DND-41 (cell line): ENCODE measurements around the gene CLIC5.

Experiments used
- ATAC-seq: fragments of 200-7000 bp; cut with Tn5 transposase; 3 replicates; pipeline ENCODE4 v1.9.1; 2021; ENCODE audit warnings: low read depth; ENCODE audit not compliant: insufficient read depth
- DNase-seq: peaks from one replicate; pipeline ENCODE4 v3.0.0-alpha.2; 2020
- H2AFZ ChIP-seq: 2 replicates; pipeline ENCODE4 v1.6.0; 2012; ENCODE audit warnings: low read depth, low read length
- H3K27ac ChIP-seq: 2 replicates; pipeline ENCODE4 v1.5.1; 2012; ENCODE audit warnings: low read length, inconsistent platforms
- H3K27me3 ChIP-seq: fragments of 200-600 bp; sonication (generic); 2 replicates; pipeline ENCODE4 v1.6.0; 2012; ENCODE audit warnings: low read length, mild to moderate bottlenecking, inconsistent platforms; ENCODE audit not compliant: insufficient read depth, poor library complexity
- H3K36me3 ChIP-seq: 2 replicates; pipeline ENCODE4 v1.5.1; 2012; ENCODE audit warnings: low read length, inconsistent platforms; ENCODE audit not compliant: insufficient read depth
- H3K4me1 ChIP-seq: 2 replicates; pipeline ENCODE4 v1.5.1; 2012; ENCODE audit warnings: mild to moderate bottlenecking, low read length; ENCODE audit not compliant: insufficient read depth
- H3K4me2 ChIP-seq: 2 replicates; pipeline ENCODE4 v1.6.0; 2012; ENCODE audit warnings: mild to moderate bottlenecking, moderate library complexity, low read length, inconsistent platforms; ENCODE audit not compliant: insufficient read depth
- H3K4me3 ChIP-seq, 2 experiments: fragments of 200-600 bp in 1 of 2; shearing (Covaris generic) in 1 of 2; 2 replicates each; pipeline ENCODE4 v1.5.1; 2012 to 2016; ENCODE audit warnings: inconsistent platforms in 2 of 2, low read length in 2 of 2, mild to moderate bottlenecking in 2 of 2, low read depth in 1 of 2, moderate library complexity in 1 of 2
- H3K79me2 ChIP-seq: 2 replicates; pipeline ENCODE4 v1.6.0; 2012; ENCODE audit warnings: low read length, inconsistent platforms; ENCODE audit not compliant: insufficient read depth
- H3K9ac ChIP-seq: 2 replicates; pipeline ENCODE4 v1.6.0; 2012; ENCODE audit warnings: low read depth, mild to moderate bottlenecking, inconsistent platforms, low read length, moderate library complexity
- H3K9me3 ChIP-seq: 2 replicates; pipeline ENCODE4 v1.5.1; 2012; ENCODE audit warnings: low read length, moderate library complexity, mild to moderate bottlenecking, inconsistent platforms; ENCODE audit not compliant: insufficient read depth, severe bottlenecking
- H4K20me1 ChIP-seq: 2 replicates; pipeline ENCODE4 v1.6.0; 2012; ENCODE audit warnings: low read length; ENCODE audit not compliant: insufficient read depth
- CTCF ChIP-seq: IDR thresholded peaks from 2 replicates; pipeline ENCODE4 v1.5.1; 2012; ENCODE audit warnings: borderline replicate concordance, low read length, moderate library complexity, mild to moderate bottlenecking; ENCODE audit not compliant: poor library complexity, severe bottlenecking; ENCODE audit errors: extremely low read depth
- EZH2 ChIP-seq: IDR thresholded peaks from 3 replicates; pipeline ENCODE4 v1.6.1; 2012; ENCODE audit warnings: borderline replicate concordance, low read depth, mild to moderate bottlenecking, moderate library complexity, low read length, inconsistent platforms; ENCODE audit not compliant: severe bottlenecking

Gene CLIC5

GRCh38 chr6:46011188-46012085 is 4.2 kb downstream of the CLIC5 start:
- no peaks in the 10 kb centered on the region for H3K9me3 ChIP-seq
- H3K27me3 ChIP-seq, result no peaks in the 10 kb centered on the region
- DNase-seq (peak; percentile 72), ATAC-seq (peak; percentile 97)
- TF ChIP-seq EZH2 (no peak), CTCF (no peak)
- H3K4me3 ChIP-seq, result no peak overlapping the region
- H3K27ac ChIP-seq, result peak overlapping the region; percentile 32
- no peak overlapping the region for H3K9ac ChIP-seq
- no peaks in the 10 kb centered on the region for H3K36me3 ChIP-seq
- no peaks in the 10 kb centered on the region for H4K20me1 ChIP-seq
- peak overlapping the region; percentile 32; the same call in 1 of the 2 replicates for H3K4me2 ChIP-seq
- peaks cover 17% of the 10 kb centered on the region for H3K4me1 ChIP-seq
- no peaks in the 10 kb centered on the region for H3K79me2 ChIP-seq
- peak overlapping the region; percentile 41 for H2AFZ ChIP-seq

- no peaks in the 10 kb centered on the region for H3K36me3 ChIP-seq
- no peak overlapping the region for H3K4me3 ChIP-seq
- TF ChIP-seq CTCF (no peak), EZH2 (no peak)
- H3K9me3 ChIP-seq, result no peaks in the 10 kb centered on the region
- no peaks in the 10 kb centered on the region for H4K20me1 ChIP-seq
- H3K79me2 ChIP-seq, result no peaks in the 10 kb centered on the region
- peaks cover 17% of the 10 kb centered on the region for H3K4me1 ChIP-seq
- no peak overlapping the region for H3K9ac ChIP-seq
- H2AFZ ChIP-seq, result no peak overlapping the region
- H3K27me3 ChIP-seq, result no peaks in the 10 kb centered on the region
- DNase-seq (no peak), ATAC-seq (no peak)
- H3K27ac ChIP-seq, result 0 out of 2 replicates have a peak overlapping the region, but pooled peaks have one; percentile 32
- no peak overlapping the region for H3K4me2 ChIP-seq
Observed at GRCh38 chr6:46010771-46011170, 4.9 kb downstream of the CLIC5 start.

DNA sequence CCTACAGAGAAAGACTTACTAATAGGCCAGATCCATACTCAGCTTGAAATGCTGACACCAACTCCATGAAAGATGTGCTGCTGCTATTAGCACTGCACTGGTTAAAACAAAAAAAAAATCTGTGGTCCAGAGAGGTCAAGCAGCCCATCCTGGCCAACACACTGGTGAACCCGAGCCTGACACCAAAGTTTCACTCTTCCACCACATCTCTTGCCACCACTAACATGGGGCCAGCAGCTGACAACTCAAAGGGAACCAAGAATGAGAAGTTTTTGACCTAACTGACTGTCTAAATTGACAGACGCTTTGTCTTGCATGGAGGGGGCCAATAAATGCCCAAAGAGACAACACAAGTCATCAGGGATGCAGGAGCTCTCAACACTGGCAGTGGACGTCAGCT is 5.4 kb downstream of the CLIC5 start:
- Histone ChIP-seq H3K36me3 (no peaks in the 10 kb centered on the region), H3K27me3 (no peaks in the 10 kb centered on the region), H3K79me2 (no peaks in the 10 kb centered on the region), H2AFZ (no peak overlapping the region), H3K4me1 (peaks cover 17% of the 10 kb centered on the region), H3K27ac (no peak overlapping the region), H3K9ac (no peak overlapping the region), H3K4me2 (no peak overlapping the region), H3K9me3 (no peaks in the 10 kb centered on the region), H3K4me3 (no peak overlapping the region), H4K20me1 (no peaks in the 10 kb centered on the region)
- no peak for DNase-seq
- TF ChIP-seq CTCF (no peak), EZH2 (no peak)
- no peak for ATAC-seq
